NCI-H526 (cell line): ENCODE measurements around the gene GALNT9.

Experiments used
- DNase-seq, 2 experiments: peaks; one replicate each; lab custom pipeline; 2025; lab: John Stamatoyannopoulos, UW

Gene GALNT9

GRCh38 chr12:132292328-132293319 lies 36.8 kb downstream of the GALNT9 start:
- DNase-seq: no peak

- no peak for DNase-seq
Measured at GRCh38 chr12:132291402-132292175, 37.8 kb downstream of the GALNT9 start.

GRCh38 chr12:132290203-132290540 lies 39.2 kb downstream of the GALNT9 start:
- DNase-seq: no peak

- DNase-seq: no peak
Measured at GRCh38 chr12:132289356-132290202, 39.8 kb downstream of the GALNT9 start.

GRCh38 chr12:132288516-132289215 lies 40.7 kb downstream of the GALNT9 start:
- no peak for DNase-seq

GRCh38 chr12:132287391-132288238 lies 41.8 kb downstream of the GALNT9 start:
- DNase-seq: no peak

GRCh38 chr12:132286912-132287311 lies 42.5 kb downstream of the GALNT9 start:
- no peak for DNase-seq

GRCh38 chr12:132285991-132286681 lies 43.3 kb downstream of the GALNT9 start:
- DNase-seq: peak in 1 of 2 experiments; percentile 41

- DNase-seq: no peak
Measured at GRCh38 chr12:132284827-132285741, 44.3 kb downstream of the GALNT9 start.

GRCh38 chr12:132284071-132284826 lies 45.1 kb downstream of the GALNT9 start:
- DNase-seq: peak in 1 of 2 experiments; percentile 25

GRCh38 chr12:132282950-132283771 lies 46.2 kb downstream of the GALNT9 start:
- peak in 1 of 2 experiments; percentile 51 for DNase-seq

- DNase-seq: no peak
Measured at GRCh38 chr12:132282031-132282949, 47.1 kb downstream of the GALNT9 start.

GRCh38 chr12:132281038-132281437 lies 48.4 kb downstream of the GALNT9 start:
- DNase-seq: no peak

GRCh38 chr12:132280406-132280805 lies 49.0 kb downstream of the GALNT9 start:
- DNase-seq: no peak

- DNase-seq: no peak
Measured at GRCh38 chr12:132279930-132280329, 49.5 kb downstream of the GALNT9 start.
